Colonic mucosa (tissue), 4 donors: ENCODE measurements around the gene MMD. TPM values are rescaled to one million over a fixed set of nuclear protein-coding genes. Genes with fewer than 3 reads are reported as not detected.

Source experiments
- DNase-seq: peaks from one replicate; pipeline ENCODE4 v3.0.0-alpha.2; 2020
- H3K27ac ChIP-seq: fragments of 200-600 bp; one replicate; pipeline ENCODE4 v1.8.0; 2021
- H3K27me3 ChIP-seq: fragments of 200-600 bp; one replicate; pipeline ENCODE4 v1.8.0; 2021
- H3K36me3 ChIP-seq: fragments of 200-600 bp; one replicate; pipeline ENCODE4 v1.8.0; 2021
- H3K4me1 ChIP-seq: fragments of 200-600 bp; one replicate; pipeline ENCODE4 v1.8.0; 2021; ENCODE audit warnings: mild to moderate bottlenecking
- H3K4me3 ChIP-seq: fragments of 200-600 bp; one replicate; pipeline ENCODE4 v1.8.0; 2021
- H3K9ac ChIP-seq, 2 donors: one replicate each; pipeline ENCODE4 v1.7.0; 2013; ENCODE audit warnings: control low read depth in 2 of 2, low read depth in 2 of 2, low read length in 2 of 2
- H3K9me3 ChIP-seq: fragments of 200-600 bp; one replicate; pipeline ENCODE4 v1.8.0; 2021
- intact Hi-C: fragments of 100-400 bp; cut with DNase I; formaldehyde crosslinking; loops from one replicate; pipeline ENCODE4 v1.14.1; 2022
- total RNA-seq, 2 donors: library from RNA; stranded (reverse); fragmentation: NEBNext Ultra II Directional in 1 of 2; extraction: Animal tissue kit (Norgen Biotek cat#: 25700) in 1 of 2; gene quantifications; one replicate each; pipeline ENCODE4 v1.2.1, GENCODE V29; 2021
- TF ChIP-seq, protein P1 (sequence below): fragments of 200-600 bp; IDR thresholded peaks from one replicate; pipeline ENCODE4 v1.8.0; 2022; ENCODE audit warnings: antibody characterized with exemption, mild to moderate bottlenecking
- donor health status: healthy.
- donor health status: DM: no; HTN: no; CAD: no.
- donor health status: DM: no; HTN: no; CAD: no.

MMD gene
- total RNA-seq, 2 donors from 2014 or later, result 17.3 to 20.0 TPM

DNA sequence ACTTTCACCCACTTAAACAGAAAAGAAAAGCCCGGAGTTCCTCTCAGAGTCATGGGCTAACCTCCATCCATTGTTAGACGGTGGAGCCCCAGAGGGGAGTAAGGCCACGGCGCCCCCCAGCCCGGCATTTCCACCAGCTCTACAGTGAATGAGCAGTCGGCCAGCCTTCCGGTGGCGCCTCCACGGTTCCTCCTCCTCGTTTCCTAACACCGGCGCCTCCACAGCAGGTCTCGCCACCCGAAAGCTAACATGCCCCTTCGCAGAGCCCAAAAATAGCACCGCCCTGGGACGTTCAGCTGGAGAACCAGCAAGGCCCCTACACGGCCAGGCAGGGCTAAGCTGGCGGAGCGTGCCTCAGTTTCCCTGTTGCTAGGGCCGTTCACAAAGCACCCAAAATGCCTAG lies 858 bp downstream of the MMD start:
- Histone ChIP-seq H3K4me3 (peak overlapping the region; percentile 70), H3K27ac (peak overlapping the region; percentile 72), H3K27me3 (no peaks in the 10 kb centered on the region), H3K36me3 (no peaks in the 10 kb centered on the region), H3K4me1 (peaks cover 3% of the 10 kb centered on the region), H3K9me3 (no peaks in the 10 kb centered on the region), H3K9ac (peak overlapping the region; percentile 91 to 94)
- TF ChIP-seq, protein P1, sequence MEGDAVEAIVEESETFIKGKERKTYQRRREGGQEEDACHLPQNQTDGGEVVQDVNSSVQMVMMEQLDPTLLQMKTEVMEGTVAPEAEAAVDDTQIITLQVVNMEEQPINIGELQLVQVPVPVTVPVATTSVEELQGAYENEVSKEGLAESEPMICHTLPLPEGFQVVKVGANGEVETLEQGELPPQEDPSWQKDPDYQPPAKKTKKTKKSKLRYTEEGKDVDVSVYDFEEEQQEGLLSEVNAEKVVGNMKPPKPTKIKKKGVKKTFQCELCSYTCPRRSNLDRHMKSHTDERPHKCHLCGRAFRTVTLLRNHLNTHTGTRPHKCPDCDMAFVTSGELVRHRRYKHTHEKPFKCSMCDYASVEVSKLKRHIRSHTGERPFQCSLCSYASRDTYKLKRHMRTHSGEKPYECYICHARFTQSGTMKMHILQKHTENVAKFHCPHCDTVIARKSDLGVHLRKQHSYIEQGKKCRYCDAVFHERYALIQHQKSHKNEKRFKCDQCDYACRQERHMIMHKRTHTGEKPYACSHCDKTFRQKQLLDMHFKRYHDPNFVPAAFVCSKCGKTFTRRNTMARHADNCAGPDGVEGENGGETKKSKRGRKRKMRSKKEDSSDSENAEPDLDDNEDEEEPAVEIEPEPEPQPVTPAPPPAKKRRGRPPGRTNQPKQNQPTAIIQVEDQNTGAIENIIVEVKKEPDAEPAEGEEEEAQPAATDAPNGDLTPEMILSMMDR, result no peak
- DNase-seq, result peak; percentile 58
- intact Hi-C loops, result no loop called here

DNA sequence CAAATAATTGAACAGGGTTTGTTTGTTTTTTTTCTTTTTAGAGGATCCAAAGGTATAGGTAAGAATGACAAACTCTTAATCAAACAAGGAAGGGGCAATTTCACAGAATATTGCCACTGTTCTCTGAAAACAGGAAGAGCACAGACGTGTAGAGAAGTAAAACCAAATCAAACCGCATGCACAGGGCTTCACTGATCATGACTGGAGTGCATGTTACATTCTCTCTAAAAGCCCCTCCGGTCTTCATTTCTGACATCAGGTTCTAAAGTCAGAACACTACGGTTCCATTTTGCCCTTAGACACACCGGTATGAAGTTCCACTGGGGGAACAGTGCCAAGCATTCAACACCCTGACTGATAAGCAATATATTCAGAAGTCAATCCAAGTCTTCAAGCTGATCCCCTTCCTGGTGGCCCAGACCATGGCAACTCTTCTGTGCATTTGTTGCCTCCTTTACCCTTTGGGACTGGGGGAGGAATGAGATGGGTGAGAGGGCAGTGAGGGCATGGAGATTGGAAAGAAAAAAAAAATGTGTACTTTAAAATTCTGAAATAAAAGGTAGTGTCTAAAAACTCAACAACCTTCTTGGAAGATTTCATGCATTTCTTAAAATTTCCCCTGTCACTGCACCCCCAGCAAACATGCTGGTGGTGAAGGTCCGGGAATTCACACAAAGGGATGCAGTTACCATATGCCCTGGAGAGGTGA lies 1.4 kb downstream of the MMD start:
- Histone ChIP-seq H3K27me3 (no peaks in the 10 kb centered on the region), H3K4me1 (peaks cover 3% of the 10 kb centered on the region), H3K36me3 (no peaks in the 10 kb centered on the region), H3K9me3 (no peaks in the 10 kb centered on the region), H3K4me3 (peak overlapping the region; percentile 70), H3K9ac (peak overlapping the region; percentile 91 to 94), H3K27ac (peak overlapping the region; percentile 72)
- peak; percentile 34 for DNase-seq
- TF ChIP-seq, protein P1, result no peak
- intact Hi-C loops, result no loop called here

DNA sequence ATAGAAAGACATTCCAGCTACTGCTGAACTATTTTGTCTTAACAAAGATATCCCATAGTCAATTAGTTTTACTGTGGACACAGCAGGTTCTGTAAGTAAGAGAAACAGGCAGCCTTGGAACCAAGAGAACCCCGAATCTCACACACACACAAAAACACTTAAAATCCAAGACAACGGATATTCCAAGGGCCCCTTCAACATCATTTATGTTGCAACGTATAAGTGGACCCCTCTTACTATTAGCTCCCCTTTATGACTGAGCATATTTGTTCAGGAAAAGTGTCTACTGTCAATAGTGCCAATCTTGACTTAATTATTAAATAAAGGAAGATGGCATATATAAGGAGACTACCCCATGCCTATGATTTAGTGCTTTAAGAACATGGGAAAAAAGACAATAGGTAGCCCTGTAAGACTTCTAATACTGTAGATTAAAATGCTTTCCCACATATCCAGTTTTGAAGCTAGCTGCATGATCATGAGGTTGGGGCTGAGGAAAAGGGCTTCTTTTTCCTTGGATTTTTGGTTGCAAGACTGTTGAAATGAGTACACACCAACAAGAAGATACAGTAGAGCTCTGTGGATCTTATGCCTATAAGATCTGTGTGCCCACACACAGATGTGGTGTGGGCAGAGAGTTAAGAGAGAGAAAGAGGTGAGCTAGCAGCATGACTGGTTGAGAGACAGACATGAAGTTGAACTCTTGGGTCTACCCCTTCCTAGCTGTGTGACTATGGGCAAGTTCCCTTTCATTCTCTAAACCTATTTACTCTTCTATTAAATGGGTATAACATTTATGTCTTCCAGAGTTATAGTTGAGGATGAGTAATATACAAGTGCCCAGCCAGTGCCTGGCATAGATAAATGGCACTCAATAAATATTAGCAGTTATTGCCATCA lies 3.0 kb downstream of the MMD start:
- H3K4me3 ChIP-seq, result no peak overlapping the region
- H3K9ac ChIP-seq, result no peak overlapping the region
- H3K27ac ChIP-seq, result no peak overlapping the region
- TF ChIP-seq, protein P1, result no peak
- intact Hi-C loops, result no loop called here
- H3K9me3 ChIP-seq, result no peaks in the 10 kb centered on the region
- no peak for DNase-seq
- peaks cover 3% of the 10 kb centered on the region for H3K4me1 ChIP-seq
- no peaks in the 10 kb centered on the region for H3K27me3 ChIP-seq
- H3K36me3 ChIP-seq, result no peaks in the 10 kb centered on the region

DNA sequence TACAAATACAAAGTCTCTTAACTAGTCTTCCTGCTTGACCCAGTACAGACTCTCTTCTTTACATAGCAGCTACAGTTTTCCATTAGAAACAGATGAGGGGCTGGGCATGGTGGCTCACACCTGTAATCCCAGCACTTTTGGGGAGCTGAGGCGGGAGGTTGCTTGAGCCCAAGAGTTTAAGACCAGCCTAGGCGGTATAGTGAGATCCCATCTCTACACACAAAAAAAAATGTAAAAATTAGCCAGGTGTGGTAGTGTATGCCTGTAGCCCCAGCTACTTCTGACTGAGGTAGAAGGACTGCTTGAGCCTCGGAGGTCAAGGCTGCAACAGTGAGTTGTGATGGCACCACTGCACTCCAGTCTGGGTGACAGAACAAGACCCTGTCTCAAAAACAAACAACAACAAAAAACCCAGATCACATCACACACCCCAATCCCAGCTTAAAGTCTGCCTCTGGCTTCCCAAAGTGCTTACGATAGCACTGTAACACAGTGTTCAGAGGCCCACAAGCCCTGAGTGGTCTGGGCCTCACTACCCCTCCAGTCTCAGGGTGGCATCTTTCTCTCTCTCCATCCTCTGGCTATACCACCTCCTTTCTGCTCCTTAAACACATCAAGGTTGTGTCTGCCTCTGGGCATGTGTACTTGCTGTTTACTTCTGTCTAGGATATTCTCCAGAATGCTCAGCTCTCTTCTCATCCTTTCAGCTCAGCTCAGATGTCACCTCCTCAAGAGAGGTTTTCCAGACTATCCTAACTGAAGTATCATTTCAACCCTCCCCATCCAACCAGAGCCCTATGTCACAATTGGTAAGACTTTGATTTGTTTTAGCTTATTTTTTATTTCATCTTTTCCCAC lies 4.0 kb downstream of the MMD start:
- Histone ChIP-seq H3K9me3 (no peaks in the 10 kb centered on the region), H3K9ac (no peak overlapping the region), H3K36me3 (no peaks in the 10 kb centered on the region), H3K4me3 (no peak overlapping the region), H3K27me3 (no peaks in the 10 kb centered on the region), H3K4me1 (peaks cover 3% of the 10 kb centered on the region), H3K27ac (no peak overlapping the region)
- TF ChIP-seq, protein P1, result no peak
- intact Hi-C loops, result no loop called here
- no peak for DNase-seq

DNA sequence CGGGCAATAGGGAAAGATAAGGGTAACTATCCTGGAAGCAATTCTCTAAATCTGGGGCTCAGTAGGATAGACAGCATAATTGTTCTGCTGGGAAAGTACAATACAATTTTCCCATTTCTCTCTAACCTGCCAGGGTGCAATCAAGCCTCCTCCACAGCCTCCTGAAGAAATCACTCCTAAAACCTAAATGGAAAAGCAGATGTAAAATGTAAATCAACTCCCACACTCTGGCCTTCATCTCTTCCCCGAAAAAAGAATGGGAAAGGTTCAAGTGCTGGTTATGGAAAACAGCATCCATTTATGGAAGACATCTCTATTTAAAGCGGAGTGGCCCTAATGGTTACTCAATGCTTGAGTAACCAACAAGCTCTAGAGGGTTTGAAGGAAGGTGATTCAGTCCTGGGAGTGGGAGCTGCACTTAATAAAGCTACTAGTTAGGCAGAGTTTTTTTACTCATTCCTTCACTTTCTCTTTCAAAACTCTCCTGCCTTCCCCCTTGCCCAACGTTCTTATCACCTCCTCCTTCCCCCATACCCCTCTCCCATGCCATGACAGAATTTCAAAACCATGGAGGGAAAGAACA lies 5.1 kb downstream of the MMD start:
- Histone ChIP-seq H3K9ac (no peak overlapping the region), H3K9me3 (no peaks in the 10 kb centered on the region), H3K27me3 (no peaks in the 10 kb centered on the region), H3K4me1 (peaks cover 3% of the 10 kb centered on the region), H3K27ac (no peak overlapping the region), H3K36me3 (peaks cover under 1% of the 10 kb centered on the region), H3K4me3 (no peak overlapping the region)
- intact Hi-C loops, result no loop called here
- TF ChIP-seq, protein P1, result no peak
- DNase-seq, result no peak
